ENCODE data around the gene MPIG6B.

The MPIG6B gene

DNA sequence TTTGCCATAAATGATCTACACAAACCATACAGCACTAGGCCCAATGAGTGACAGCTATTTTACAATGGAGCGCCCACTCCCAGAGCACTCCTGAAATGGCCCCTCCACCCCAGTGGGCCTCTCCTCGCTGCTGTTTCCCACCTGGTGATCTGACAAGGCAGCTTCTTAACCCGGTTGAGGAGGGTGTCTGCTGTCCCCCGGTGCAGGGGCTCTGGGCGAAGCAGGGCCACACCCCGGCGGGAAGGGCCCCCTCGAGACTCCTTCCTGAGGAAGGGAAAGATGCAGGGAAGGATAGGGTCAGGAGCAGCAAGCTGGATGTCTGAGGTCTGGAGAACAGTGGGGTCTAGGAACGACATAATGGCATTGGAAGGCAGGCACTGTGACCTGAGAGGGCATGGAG is 30.3 kb upstream of the MPIG6B start:
- Histone ChIP-seq H3K27ac (no peak overlapping the region), H3K36me3 (peaks cover 89% of the 10 kb centered on the region), H3K9me3 (no peaks in the 10 kb centered on the region), H3K4me3 (ENCODE audit: low read depth in 1 of 2, low read length in 1 of 2) (no peak overlapping the region), H3K27me3 (no peaks in the 10 kb centered on the region), H3K4me1 (ENCODE audit: control insufficient read depth in 1 of 2, insufficient read depth in 1 of 2, low read depth in 1 of 2, low read length in 1 of 2) (no peaks in the 10 kb centered on the region)
- TF ChIP-seq, protein P1, sequence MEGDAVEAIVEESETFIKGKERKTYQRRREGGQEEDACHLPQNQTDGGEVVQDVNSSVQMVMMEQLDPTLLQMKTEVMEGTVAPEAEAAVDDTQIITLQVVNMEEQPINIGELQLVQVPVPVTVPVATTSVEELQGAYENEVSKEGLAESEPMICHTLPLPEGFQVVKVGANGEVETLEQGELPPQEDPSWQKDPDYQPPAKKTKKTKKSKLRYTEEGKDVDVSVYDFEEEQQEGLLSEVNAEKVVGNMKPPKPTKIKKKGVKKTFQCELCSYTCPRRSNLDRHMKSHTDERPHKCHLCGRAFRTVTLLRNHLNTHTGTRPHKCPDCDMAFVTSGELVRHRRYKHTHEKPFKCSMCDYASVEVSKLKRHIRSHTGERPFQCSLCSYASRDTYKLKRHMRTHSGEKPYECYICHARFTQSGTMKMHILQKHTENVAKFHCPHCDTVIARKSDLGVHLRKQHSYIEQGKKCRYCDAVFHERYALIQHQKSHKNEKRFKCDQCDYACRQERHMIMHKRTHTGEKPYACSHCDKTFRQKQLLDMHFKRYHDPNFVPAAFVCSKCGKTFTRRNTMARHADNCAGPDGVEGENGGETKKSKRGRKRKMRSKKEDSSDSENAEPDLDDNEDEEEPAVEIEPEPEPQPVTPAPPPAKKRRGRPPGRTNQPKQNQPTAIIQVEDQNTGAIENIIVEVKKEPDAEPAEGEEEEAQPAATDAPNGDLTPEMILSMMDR (IDR thresholded peaks at IDR 0.05), result no peak

DNA sequence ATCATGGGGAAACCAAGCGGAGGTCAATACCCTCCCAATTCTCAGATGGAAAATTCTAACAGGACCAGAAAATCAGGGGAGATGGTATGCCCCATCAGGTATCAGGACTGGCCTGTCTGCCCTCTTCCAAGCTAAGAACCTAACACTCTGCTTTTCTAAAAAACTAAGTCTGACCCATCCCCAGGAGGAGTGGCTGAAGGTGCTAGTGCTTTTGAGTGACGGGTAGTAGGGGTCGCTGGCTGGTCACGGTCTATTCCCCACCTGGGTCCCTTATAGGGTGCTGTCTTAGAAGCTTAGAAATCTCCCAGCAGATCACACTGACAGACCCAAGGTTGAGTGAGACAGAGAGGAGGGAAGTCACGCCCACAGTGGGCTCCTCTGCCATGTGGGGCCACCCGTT is 29.6 kb upstream of the MPIG6B start:
- TF ChIP-seq, protein P1 (IDR thresholded peaks at IDR 0.05), result no peak
- no peak overlapping the region for H3K27ac ChIP-seq
- no peak overlapping the region for H3K4me3 ChIP-seq (ENCODE audit: low read depth in 1 of 2, low read length in 1 of 2)
- no peaks in the 10 kb centered on the region for H3K27me3 ChIP-seq
- H3K36me3 ChIP-seq, result peaks cover 83% of the 10 kb centered on the region
- no peaks in the 10 kb centered on the region for H3K4me1 ChIP-seq (ENCODE audit: control insufficient read depth in 1 of 2, insufficient read depth in 1 of 2, low read depth in 1 of 2, low read length in 1 of 2)
- H3K9me3 ChIP-seq, result no peaks in the 10 kb centered on the region

DNA sequence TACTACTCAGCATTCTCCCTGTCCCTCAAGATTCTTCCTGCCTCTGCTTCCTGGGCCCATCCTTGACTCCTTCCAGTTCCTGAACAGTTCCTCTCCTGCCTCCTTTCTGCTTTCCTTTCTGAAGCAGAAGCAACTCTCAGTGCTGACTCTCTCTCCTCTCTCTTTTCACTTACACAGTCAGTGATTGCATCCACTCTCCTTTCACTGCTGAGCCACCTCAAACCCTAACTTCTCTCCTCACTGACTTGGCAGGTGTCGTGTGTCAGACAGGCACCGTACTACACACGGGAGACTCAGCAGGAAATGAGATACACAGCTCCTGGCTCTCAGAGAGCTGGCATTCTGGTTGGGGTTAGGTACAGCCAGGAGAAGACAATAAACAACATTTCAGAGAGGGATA is 25.6 kb upstream of the MPIG6B start:
- TF ChIP-seq, protein P1 (IDR thresholded peaks at IDR 0.05), result no peak
- Histone ChIP-seq H3K27me3 (no peaks in the 10 kb centered on the region), H3K27ac (peak overlapping the region; percentile 51), H3K36me3 (peaks cover 72% of the 10 kb centered on the region), H3K4me1 (ENCODE audit: control insufficient read depth in 1 of 2, insufficient read depth in 1 of 2, low read depth in 1 of 2, low read length in 1 of 2) (peaks cover 16 to 18% of the 10 kb centered on the region in 2 experiments), H3K4me3 (ENCODE audit: low read depth in 1 of 2, low read length in 1 of 2) (no peak overlapping the region), H3K9me3 (no peaks in the 10 kb centered on the region)

DNA sequence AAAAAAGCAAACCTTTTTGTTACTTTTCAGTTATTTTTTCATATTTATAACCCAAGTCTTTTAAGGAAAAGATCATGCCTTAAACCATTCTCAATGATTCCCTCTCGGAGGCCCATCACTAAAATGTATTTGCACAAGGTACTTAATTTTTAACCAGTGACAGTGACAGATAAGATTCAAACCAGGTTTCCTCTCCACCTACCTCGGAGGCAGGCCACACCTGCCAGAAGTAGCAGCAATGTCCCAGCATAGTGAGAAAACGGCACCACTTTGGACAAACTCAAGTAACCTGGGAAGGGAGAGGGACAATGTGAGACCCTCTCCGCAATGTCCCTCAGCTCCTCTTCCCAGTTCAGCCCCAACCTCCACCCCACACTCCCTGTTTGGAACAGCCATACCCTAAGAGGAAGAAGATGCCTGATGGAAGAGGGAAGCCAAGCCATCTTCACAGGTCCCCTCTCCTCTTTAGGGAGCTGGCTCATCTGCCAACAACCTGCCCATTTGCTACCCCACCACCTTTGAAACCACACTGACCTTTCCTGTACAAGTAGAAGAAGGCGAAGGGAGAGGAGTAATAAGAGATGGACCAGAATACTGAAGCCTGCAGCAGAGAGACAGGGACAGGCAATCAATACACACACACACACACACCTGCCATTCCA is 22.3 kb upstream of the MPIG6B start:
- H3K27ac ChIP-seq, result peak overlapping the region; percentile 99
- no peaks in the 10 kb centered on the region for H3K9me3 ChIP-seq
- peaks cover 25% of the 10 kb centered on the region in 2 experiments for H3K4me1 ChIP-seq (ENCODE audit: control insufficient read depth in 1 of 2, insufficient read depth in 1 of 2, low read depth in 1 of 2, low read length in 1 of 2)
- peaks cover 39% of the 10 kb centered on the region for H3K36me3 ChIP-seq
- TF ChIP-seq, protein P1 (IDR thresholded peaks at IDR 0.05), result no peak
- no peaks in the 10 kb centered on the region for H3K27me3 ChIP-seq
- no peak overlapping the region for H3K4me3 ChIP-seq (ENCODE audit: low read depth in 1 of 2, low read length in 1 of 2)

DNA sequence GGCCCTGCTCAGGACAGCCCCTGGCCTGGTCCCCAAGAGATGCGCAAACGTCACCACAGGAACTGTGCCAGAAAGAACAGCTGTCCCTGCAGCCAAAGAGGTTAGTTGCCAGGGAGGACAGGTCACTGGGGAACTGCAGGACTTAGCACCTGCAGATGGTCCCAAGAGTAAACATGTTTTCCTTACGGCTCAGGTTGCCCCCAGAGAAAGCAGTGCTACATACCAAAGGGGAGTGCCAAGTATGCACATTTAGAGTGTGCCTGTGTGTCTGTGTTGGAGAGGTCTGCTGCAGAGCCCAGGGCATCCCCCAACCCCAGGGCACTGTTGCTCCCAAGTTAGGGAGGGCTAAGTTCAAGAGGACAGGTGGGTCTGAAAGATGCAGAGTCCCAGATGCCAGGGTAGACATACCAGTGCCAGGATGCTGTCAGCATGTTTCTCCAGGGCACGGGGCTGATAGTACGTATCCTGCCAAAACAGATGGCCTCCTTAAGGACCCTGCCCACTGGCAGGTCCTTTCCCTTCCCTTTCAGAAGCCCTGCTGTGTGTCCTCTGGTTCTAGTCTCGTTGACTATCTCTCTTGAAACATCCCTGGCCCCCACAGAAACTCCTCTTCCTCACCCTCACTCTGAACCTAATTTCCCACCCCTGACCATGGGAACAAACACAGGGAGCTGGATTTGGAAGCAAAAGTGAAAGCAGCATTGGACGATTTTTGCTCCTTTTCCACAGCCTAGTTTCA is 21.3 kb upstream of the MPIG6B start:
- no peaks in the 10 kb centered on the region for H3K9me3 ChIP-seq
- H3K27me3 ChIP-seq, result no peaks in the 10 kb centered on the region
- H3K36me3 ChIP-seq, result peaks cover 31% of the 10 kb centered on the region
- H3K27ac ChIP-seq, result peak overlapping the region; percentile 99
- H3K4me3 ChIP-seq (ENCODE audit: low read depth in 1 of 2, low read length in 1 of 2), result peak overlapping the region; percentile 78 to 93
- peaks cover 25% of the 10 kb centered on the region in 2 experiments for H3K4me1 ChIP-seq (ENCODE audit: control insufficient read depth in 1 of 2, insufficient read depth in 1 of 2, low read depth in 1 of 2, low read length in 1 of 2)
- TF ChIP-seq, protein P1 (IDR thresholded peaks at IDR 0.05), result no peak
